ENCODE data around the gene C9orf50.

DNA sequence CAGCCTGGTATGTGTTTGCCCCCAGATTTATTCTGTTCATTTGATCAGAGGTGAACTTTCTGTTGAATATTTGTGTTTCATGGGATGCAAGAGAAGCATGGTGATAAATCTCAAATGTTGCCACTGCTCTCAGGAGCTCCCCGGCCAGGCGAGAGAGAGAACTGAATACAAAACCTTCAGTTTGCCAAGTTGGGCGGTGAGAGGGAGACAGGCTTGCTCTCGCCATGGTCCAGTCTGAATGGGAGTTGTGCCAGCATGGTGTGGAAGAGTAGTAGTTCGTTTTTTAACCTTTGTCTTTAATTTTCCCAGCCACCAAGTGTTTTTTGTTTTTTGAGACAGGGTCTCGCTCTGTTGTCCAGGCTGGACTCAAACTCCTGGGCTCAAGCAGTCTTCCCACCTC lies 7.8 kb upstream of the C9orf50 start:
- TF ChIP-seq LEF1 (IDR thresholded peaks at IDR 0.05; ENCODE audit: borderline replicate concordance), result no peak
- TF ChIP-seq HDGF (IDR thresholded peaks at IDR 0.05; ENCODE audit: borderline replicate concordance), result no peak
- TF ChIP-seq SUZ12 (IDR thresholded peaks at IDR 0.05), result no peak
- no peak for TF ChIP-seq PKNOX1 (IDR thresholded peaks at IDR 0.05)
- TF ChIP-seq FOXM1 (IDR thresholded peaks at IDR 0.05; ENCODE audit: borderline replicate concordance), result no peak
- TF ChIP-seq ZNF384 (IDR thresholded peaks at IDR 0.05), result no peak
- no peak for TF ChIP-seq SP1 (IDR thresholded peaks at IDR 0.05)
